ENCODE results near the gene ZMYM4.

DNA sequence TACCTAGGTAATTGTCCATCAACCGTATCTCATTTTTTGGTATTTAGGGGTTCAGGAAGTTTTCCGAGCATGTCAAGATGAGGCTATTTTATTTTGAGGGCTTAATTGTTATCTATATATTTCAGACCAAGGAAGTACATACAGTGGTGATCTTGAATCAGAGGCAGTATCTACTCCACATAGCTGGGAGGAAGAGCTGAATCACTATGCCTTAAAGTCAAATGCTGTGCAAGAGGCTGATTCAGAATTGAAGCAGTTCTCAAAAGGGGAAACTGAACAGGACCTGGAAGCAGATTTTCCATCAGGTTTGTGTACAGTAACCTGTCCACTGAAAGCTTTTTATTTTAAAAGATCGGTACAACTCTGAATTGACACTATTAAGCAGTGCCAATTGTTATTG is 130.2 kb downstream of the ZMYM4 start:
- TF ChIP-seq ZNF274 (IDR thresholded peaks at IDR 0.05; ENCODE audit: low read depth, low read length) (no peak), YY1 (IDR thresholded peaks at IDR 0.05; ENCODE audit: insufficient read depth, insufficient read length) (no peak)
